ENCODE results near the gene CADPS2. TPM values are rescaled to one million over a fixed set of nuclear protein-coding genes. Genes with fewer than 3 reads are reported as not detected.

The CADPS2 gene
- total and polyA plus RNA-seq, 3 experiments from 2014 or later = not detected

DNA sequence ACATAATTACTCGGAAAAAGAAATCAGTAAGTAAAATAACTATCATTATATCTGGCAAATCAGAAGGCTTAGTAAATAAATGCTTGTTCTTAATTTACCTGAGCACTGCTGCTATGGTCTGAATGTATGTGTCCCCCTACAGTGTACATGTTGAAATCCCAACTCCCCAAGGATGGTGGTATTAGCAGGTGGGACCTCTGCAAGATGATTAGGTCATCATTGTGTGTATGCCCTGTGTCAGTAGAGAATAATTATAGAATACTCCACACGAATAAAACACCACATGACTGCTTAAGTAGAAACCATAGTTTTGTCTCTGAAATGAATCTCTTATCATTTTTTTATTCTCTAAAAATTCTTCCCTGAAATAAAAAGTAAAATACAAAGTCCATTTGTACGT, 289.0 kb downstream of the CADPS2 start:
- Histone ChIP-seq H3K4me1 (ENCODE audit: insufficient read depth, low read length) (no peaks in the 10 kb centered on the region), H3K27me3 (ENCODE audit: insufficient read depth, low read length, poor library complexity, severe bottlenecking) (no peaks in the 10 kb centered on the region), H3K4me3 (ENCODE audit: low read length) (no peak overlapping the region), H3K27ac (ENCODE audit: low read depth, low read length) (no peak overlapping the region), H3K36me3 (ENCODE audit: insufficient read depth, low read length) (no peaks in the 10 kb centered on the region), H3K9me3 (ENCODE audit: low read length) (no peaks in the 10 kb centered on the region)
- H3K4me1 Mint-ChIP-seq = no peaks in the 10 kb centered on the region
- H3K4me3 Mint-ChIP-seq = no peak overlapping the region
- peaks cover 0 to 26% (median 3%) of the 10 kb centered on the region in 5 donors for H3K9me3 Mint-ChIP-seq
- H3K27me3 Mint-ChIP-seq = no peaks in the 10 kb centered on the region
- H3K36me3 Mint-ChIP-seq = no peaks in the 10 kb centered on the region
- ChIA-PET CTCF (no interaction called here), POLR2A (no interaction called here)
- DNase-seq = no peak
- H3K27ac Mint-ChIP-seq = no peak overlapping the region

DNA sequence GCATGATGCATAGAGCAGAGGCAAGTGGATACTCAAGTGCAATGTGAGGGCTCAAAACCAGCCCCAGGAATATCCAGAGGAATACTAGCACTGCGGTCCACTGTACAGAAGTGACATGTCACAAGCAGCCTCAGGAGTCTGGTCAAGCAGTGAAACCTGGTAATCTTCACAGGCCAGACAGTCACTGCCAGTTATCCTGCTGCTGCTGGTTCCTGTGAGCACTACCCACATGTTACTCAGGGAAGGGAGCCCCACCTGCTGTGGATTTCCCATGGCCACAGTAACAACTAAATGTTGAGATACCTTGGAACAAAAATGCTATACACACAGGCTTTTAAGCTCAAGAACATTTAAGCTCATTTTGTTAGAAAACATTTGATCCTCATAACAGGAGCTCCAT, 290.4 kb downstream of the CADPS2 start:
- ChIA-PET POLR2A (no interaction called here), CTCF (no interaction called here)
- Mint-ChIP-seq H3K4me1 (no peaks in the 10 kb centered on the region), H3K36me3 (no peaks in the 10 kb centered on the region), H3K4me3 (no peak overlapping the region), H3K27me3 (no peaks in the 10 kb centered on the region), H3K27ac (no peak overlapping the region), H3K9me3 (peaks cover 3 to 19% (median 3%) of the 10 kb centered on the region in 5 donors)
- Histone ChIP-seq H3K4me1 (ENCODE audit: insufficient read depth, low read length) (no peaks in the 10 kb centered on the region), H3K4me3 (ENCODE audit: low read length) (no peak overlapping the region), H3K9me3 (ENCODE audit: low read length) (no peaks in the 10 kb centered on the region), H3K36me3 (ENCODE audit: insufficient read depth, low read length) (no peaks in the 10 kb centered on the region), H3K27ac (ENCODE audit: low read depth, low read length) (no peak overlapping the region), H3K27me3 (ENCODE audit: insufficient read depth, low read length, poor library complexity, severe bottlenecking) (no peaks in the 10 kb centered on the region)
- DNase-seq = no peak

DNA sequence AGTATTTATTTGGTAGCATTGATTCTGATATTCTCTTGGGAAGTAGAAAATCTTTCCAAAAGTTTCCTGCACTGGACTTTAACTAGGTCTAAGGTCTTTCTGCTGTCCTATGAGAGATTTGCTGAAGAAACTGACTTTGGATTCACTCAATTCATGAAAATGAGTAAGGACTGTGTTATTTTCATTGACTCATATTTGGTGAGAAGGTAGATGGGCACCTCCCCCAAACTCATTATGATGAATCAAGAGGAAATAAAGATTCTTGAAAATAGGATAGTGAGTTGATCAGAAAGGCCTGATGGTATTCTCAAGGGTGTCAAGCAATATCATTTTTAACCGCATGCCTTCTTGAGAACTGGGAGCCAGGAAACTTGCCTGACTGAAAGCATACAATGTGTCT, 297.6 kb downstream of the CADPS2 start:
- Mint-ChIP-seq H3K9me3 (peaks cover 0 to 7% (median 3%) of the 10 kb centered on the region in 5 donors), H3K27me3 (no peaks in the 10 kb centered on the region), H3K4me1 (no peaks in the 10 kb centered on the region), H3K36me3 (no peaks in the 10 kb centered on the region), H3K4me3 (no peak overlapping the region), H3K27ac (no peak overlapping the region)
- Histone ChIP-seq H3K36me3 (ENCODE audit: insufficient read depth, low read length) (no peaks in the 10 kb centered on the region), H3K4me3 (ENCODE audit: low read length) (no peak overlapping the region), H3K27ac (ENCODE audit: low read depth, low read length) (no peak overlapping the region), H3K9me3 (ENCODE audit: low read length) (no peaks in the 10 kb centered on the region), H3K27me3 (ENCODE audit: insufficient read depth, low read length, poor library complexity, severe bottlenecking) (no peaks in the 10 kb centered on the region), H3K4me1 (ENCODE audit: insufficient read depth, low read length) (no peaks in the 10 kb centered on the region)
- POLR2A ChIA-PET = no interaction called here
- CTCF ChIA-PET = no interaction called here
- DNase-seq = no peak

DNA sequence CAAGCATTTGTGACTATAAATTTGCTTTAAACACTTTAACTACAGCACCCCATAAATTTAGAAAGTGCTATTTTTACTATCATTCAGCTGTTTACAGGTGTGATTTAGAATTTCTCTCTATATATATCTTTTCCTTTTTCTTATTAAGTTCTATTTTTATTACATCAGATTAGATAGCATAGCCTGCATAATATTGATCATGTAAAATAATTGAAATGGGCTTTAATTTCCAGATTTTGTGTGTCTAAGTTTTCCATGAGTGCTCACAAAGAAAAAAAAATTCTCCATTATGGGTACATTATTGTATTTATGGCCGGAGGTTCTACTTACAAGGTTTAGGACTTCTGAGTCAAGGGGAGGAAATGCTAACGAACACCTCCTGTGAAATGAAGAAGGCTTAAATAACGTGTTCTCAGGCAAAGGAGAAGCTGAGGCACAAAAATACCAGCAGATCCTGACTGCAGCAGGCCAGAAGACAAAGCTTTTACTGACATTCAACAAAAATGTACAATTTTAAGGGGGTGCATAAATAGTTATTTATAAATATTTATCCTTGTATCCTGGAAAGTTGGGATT, 301.5 kb downstream of the CADPS2 start:
- no peaks in the 10 kb centered on the region for H3K36me3 Mint-ChIP-seq
- no peak overlapping the region for H3K27ac ChIP-seq (ENCODE audit: low read depth, low read length)

DNA sequence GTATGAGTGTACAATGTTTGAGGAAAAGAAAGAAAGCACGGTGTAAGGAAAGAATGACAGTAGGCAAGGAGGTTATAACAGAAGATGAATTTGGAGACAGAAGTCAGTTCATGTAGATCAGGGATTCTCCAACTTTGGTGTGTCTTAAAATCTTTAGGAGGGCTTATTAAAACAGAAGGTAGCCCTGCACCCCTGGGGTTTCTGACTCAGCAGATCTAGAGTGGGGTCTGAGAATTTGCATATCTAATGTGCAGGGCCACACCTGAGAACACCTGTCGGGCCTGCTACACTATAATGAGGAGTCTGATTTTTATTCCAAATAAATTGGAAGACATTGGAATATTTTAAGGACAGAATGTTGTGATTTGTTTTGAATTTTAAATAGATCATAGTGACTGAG, 307.9 kb downstream of the CADPS2 start:
- ChIA-PET CTCF (no interaction called here), POLR2A (no interaction called here)
- no peaks in the 10 kb centered on the region for H3K9me3 ChIP-seq (ENCODE audit: low read length)
- no peaks in the 10 kb centered on the region for H3K27me3 Mint-ChIP-seq
- no peaks in the 10 kb centered on the region for H3K4me1 ChIP-seq (ENCODE audit: insufficient read depth, low read length)
- DNase-seq = no peak
- no peak overlapping the region for H3K27ac ChIP-seq (ENCODE audit: low read depth, low read length)
- no peaks in the 10 kb centered on the region for H3K27me3 ChIP-seq (ENCODE audit: insufficient read depth, low read length, poor library complexity, severe bottlenecking)
- H3K36me3 ChIP-seq (ENCODE audit: insufficient read depth, low read length) = no peaks in the 10 kb centered on the region
- no peaks in the 10 kb centered on the region for H3K4me1 Mint-ChIP-seq
- no peak overlapping the region for H3K4me3 Mint-ChIP-seq
- no peak overlapping the region for H3K27ac Mint-ChIP-seq
- no peaks in the 10 kb centered on the region for H3K36me3 Mint-ChIP-seq
- H3K9me3 Mint-ChIP-seq = peaks cover 3 to 9% (median 5%) of the 10 kb centered on the region in 5 donors
- no peak overlapping the region for H3K4me3 ChIP-seq (ENCODE audit: low read length)

More for the DNA sequence above, 301.5 kb downstream of the CADPS2 start:
- CTCF ChIA-PET = no interaction called here
- H3K36me3 ChIP-seq (ENCODE audit: insufficient read depth, low read length) = no peaks in the 10 kb centered on the region
- DNase-seq = no peak
- H3K4me3 ChIP-seq (ENCODE audit: low read length) = no peak overlapping the region
- H3K9me3 ChIP-seq (ENCODE audit: low read length) = no peaks in the 10 kb centered on the region
- Mint-ChIP-seq H3K4me1 (no peaks in the 10 kb centered on the region), H3K27ac (no peak overlapping the region), H3K27me3 (no peaks in the 10 kb centered on the region), H3K4me3 (no peak overlapping the region), H3K9me3 (peaks cover 0 to 12% (median under 1%) of the 10 kb centered on the region in 5 donors)
- no peaks in the 10 kb centered on the region for H3K27me3 ChIP-seq (ENCODE audit: insufficient read depth, low read length, poor library complexity, severe bottlenecking)
- H3K4me1 ChIP-seq (ENCODE audit: insufficient read depth, low read length) = no peaks in the 10 kb centered on the region
- POLR2A ChIA-PET = no interaction called here

DNA sequence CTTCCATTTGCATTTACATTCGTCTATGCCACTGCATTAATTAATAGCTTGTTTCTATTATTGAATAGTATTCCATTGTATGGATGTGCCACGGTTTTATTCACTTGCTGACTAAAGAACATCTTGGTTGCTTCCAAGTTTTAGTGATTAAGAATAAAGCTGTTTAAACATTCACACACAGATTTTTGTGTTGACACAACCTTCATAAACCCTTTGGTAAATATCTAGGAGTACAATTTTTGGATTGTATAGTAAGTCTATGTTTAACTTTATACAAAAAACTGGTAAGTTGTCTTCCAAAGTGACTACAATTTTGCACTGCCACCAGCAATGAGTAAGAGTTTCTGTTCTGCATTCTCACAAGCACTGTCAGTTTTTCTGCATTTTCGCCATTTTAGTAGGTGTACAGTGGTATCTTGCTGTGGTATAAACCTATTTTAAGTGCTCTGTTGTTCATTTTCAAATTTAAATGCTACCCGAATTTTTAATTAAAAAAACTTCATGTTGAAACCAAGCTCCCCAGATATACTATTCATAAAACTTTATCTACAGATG, 308.7 kb downstream of the CADPS2 start:
- H3K4me3 Mint-ChIP-seq = no peak overlapping the region
- no peak overlapping the region for H3K27ac Mint-ChIP-seq
- POLR2A ChIA-PET = no interaction called here
- CTCF ChIA-PET = interaction anchor here (1.0 kb wide), 1 partner anchor 9 kb away, joined by 3 read pairs; no protein-coding TSS in a partner anchor
- H3K4me1 Mint-ChIP-seq = no peaks in the 10 kb centered on the region
- no peak for DNase-seq
- Histone ChIP-seq H3K4me1 (ENCODE audit: insufficient read depth, low read length) (no peaks in the 10 kb centered on the region), H3K36me3 (ENCODE audit: insufficient read depth, low read length) (no peaks in the 10 kb centered on the region), H3K27me3 (ENCODE audit: insufficient read depth, low read length, poor library complexity, severe bottlenecking) (no peaks in the 10 kb centered on the region), H3K4me3 (ENCODE audit: low read length) (no peak overlapping the region), H3K9me3 (ENCODE audit: low read length) (no peaks in the 10 kb centered on the region), H3K27ac (ENCODE audit: low read depth, low read length) (no peak overlapping the region)
- no peaks in the 10 kb centered on the region for H3K27me3 Mint-ChIP-seq
- no peaks in the 10 kb centered on the region for H3K36me3 Mint-ChIP-seq
- peaks cover 3 to 9% (median 5%) of the 10 kb centered on the region in 5 donors for H3K9me3 Mint-ChIP-seq

DNA sequence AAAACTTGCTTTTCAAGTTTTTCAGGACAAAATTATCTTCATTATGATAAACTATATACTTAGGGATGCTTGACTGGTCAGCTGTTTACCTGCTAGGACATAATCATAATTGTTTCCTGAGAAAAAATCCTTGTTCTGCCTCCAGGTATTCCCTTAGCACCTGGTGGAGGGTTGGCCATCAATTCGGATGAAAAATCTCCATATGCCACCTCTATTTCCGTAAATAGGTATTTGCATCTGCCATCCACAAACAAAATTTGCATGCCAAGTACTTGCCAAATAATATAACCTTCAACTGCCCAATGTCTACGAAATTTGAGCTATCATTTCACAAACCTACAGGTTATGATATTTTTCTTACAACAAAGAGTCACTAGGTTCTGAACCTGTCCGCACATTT, 313.6 kb downstream of the CADPS2 start:
- Histone ChIP-seq H3K27me3 (ENCODE audit: insufficient read depth, low read length, poor library complexity, severe bottlenecking) (no peaks in the 10 kb centered on the region), H3K9me3 (ENCODE audit: low read length) (no peaks in the 10 kb centered on the region), H3K4me3 (ENCODE audit: low read length) (no peak overlapping the region), H3K4me1 (ENCODE audit: insufficient read depth, low read length) (no peaks in the 10 kb centered on the region), H3K36me3 (ENCODE audit: insufficient read depth, low read length) (no peaks in the 10 kb centered on the region), H3K27ac (ENCODE audit: low read depth, low read length) (no peak overlapping the region)
- ChIA-PET POLR2A (no interaction called here), CTCF (no interaction called here)
- no peaks in the 10 kb centered on the region for H3K27me3 Mint-ChIP-seq
- peaks cover 0 to 7% (median 5%) of the 10 kb centered on the region in 5 donors for H3K9me3 Mint-ChIP-seq
- DNase-seq = no peak
- no peak overlapping the region for H3K27ac Mint-ChIP-seq
- H3K36me3 Mint-ChIP-seq = no peaks in the 10 kb centered on the region
- H3K4me3 Mint-ChIP-seq = no peak overlapping the region
- no peaks in the 10 kb centered on the region for H3K4me1 Mint-ChIP-seq

DNA sequence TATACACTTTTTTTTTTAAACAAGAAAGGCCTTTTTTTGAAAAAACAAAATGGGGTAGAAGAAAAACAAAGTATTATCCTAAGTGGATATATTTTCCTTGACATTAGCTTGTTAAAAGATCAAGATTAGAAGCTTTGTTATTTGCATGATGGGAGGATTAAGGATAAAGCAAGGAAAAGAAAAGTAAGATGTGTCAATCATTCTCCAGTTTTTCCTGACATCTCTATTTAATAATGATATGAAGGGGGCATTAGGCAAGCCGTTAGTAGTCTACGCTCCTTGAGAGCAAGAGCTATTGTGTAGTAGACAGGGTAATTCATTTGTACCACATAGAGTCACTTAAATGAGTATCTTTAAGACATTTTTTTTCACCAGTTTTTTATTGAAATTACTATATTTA, 324.9 kb downstream of the CADPS2 start:
- ChIA-PET CTCF (no interaction called here), POLR2A (no interaction called here)
- DNase-seq = no peak
- Mint-ChIP-seq H3K9me3 (peaks cover 4 to 23% (median 6%) of the 10 kb centered on the region in 5 donors), H3K36me3 (no peaks in the 10 kb centered on the region), H3K27me3 (no peaks in the 10 kb centered on the region), H3K27ac (no peak overlapping the region), H3K4me1 (no peaks in the 10 kb centered on the region), H3K4me3 (no peak overlapping the region)
- H3K9me3 ChIP-seq (ENCODE audit: low read length) = no peaks in the 10 kb centered on the region
- no peak overlapping the region for H3K27ac ChIP-seq (ENCODE audit: low read depth, low read length)
- no peaks in the 10 kb centered on the region for H3K27me3 ChIP-seq (ENCODE audit: insufficient read depth, low read length, poor library complexity, severe bottlenecking)
- H3K4me3 ChIP-seq (ENCODE audit: low read length) = no peak overlapping the region
- H3K36me3 ChIP-seq (ENCODE audit: insufficient read depth, low read length) = no peaks in the 10 kb centered on the region
- no peaks in the 10 kb centered on the region for H3K4me1 ChIP-seq (ENCODE audit: insufficient read depth, low read length)
